GM21526 (cell line): Measurements from ENCODE around the gene DIP2B.
"Not testable (repeated sequence)": the region's sequence is repeated elsewhere in the genome, so short reads cannot be mapped to it uniquely, and the experiment has no call there.

ENCODE experiments used
- ATAC-seq: cut with Tn5 transposase; IDR thresholded peaks from one replicate; pipeline ENCODE4 v1.9.1; 2021; ENCODE audit warnings: moderate library complexity; ENCODE audit not compliant: unreplicated experiment, low FRiP score

DIP2B gene

GRCh38 chr12:50751948-50752721 lies 247.3 kb downstream of the DIP2B start:
- no peak for ATAC-seq

GRCh38 chr12:50753232-50753769 lies 248.5 kb downstream of the DIP2B start:
- ATAC-seq: no peak

- ATAC-seq: peak; percentile 81
Observed at GRCh38 chr12:50763639-50764285, 259.0 kb downstream of the DIP2B start, which contains the start of gene ATF1. Gene ATF1 (plus strand): TSS chr12:50764101. CDS start chr12:50780146, 16,045 bp downstream.

- peak; percentile 34 for ATAC-seq
Observed at GRCh38 chr12:50764286-50765094, 259.7 kb downstream of the DIP2B start.

GRCh38 chr12:50765095-50765911 lies 260.5 kb downstream of the DIP2B start:
- peak; percentile 40 for ATAC-seq

GRCh38 chr12:50768391-50768790 lies 263.6 kb downstream of the DIP2B start:
- no peak for ATAC-seq

GRCh38 chr12:50768813-50769212 lies 264.0 kb downstream of the DIP2B start:
- not testable (repeated sequence) for ATAC-seq

- ATAC-seq: no peak
Observed at GRCh38 chr12:50771409-50771808, 266.6 kb downstream of the DIP2B start.

- ATAC-seq: no peak
Observed at GRCh38 chr12:50772470-50772869, 267.7 kb downstream of the DIP2B start.

GRCh38 chr12:50772877-50773276 lies 268.1 kb downstream of the DIP2B start:
- ATAC-seq: no peak

GRCh38 chr12:50775251-50775650 lies 270.5 kb downstream of the DIP2B start:
- ATAC-seq: no peak

- no peak for ATAC-seq
Observed at GRCh38 chr12:50776749-50777728, 272.3 kb downstream of the DIP2B start.

- no peak for ATAC-seq
Observed at GRCh38 chr12:50778663-50779590, 274.1 kb downstream of the DIP2B start.

- ATAC-seq: no peak
Observed at GRCh38 chr12:50780013-50780412, 275.2 kb downstream of the DIP2B start.

GRCh38 chr12:50784501-50784900 lies 279.7 kb downstream of the DIP2B start:
- no peak for ATAC-seq

GRCh38 chr12:50785406-50786001 lies 280.7 kb downstream of the DIP2B start:
- ATAC-seq: no peak

GRCh38 chr12:50786498-50787231 lies 281.9 kb downstream of the DIP2B start:
- no peak for ATAC-seq
